GM21576 (cell line): ENCODE measurements around the gene TPRA1.
A peak's percentile ranks its signal among the peaks of the same experiment; 100 is the strongest.

ENCODE experiments used
- ATAC-seq: cut with Tn5 transposase; IDR thresholded peaks from one replicate; pipeline ENCODE4 v1.9.1; 2021; ENCODE audit warnings: mild to moderate bottlenecking, moderate library complexity; ENCODE audit not compliant: unreplicated experiment

The TPRA1 gene

GRCh38 chr3:127593178-127593577 is 2.6 kb upstream of the TPRA1 start:
- ATAC-seq = no peak

- peak; percentile 30 for ATAC-seq
These were observed 296 bp downstream of the TPRA1 start for GRCh38 chr3:127590282-127590592.

GRCh38 chr3:127589600-127590281 is 792 bp downstream of the TPRA1 start:
- ATAC-seq = no peak

GRCh38 chr3:127588806-127589577 is 1.5 kb downstream of the TPRA1 start:
- ATAC-seq = no peak

GRCh38 chr3:127587876-127588275 is 2.7 kb downstream of the TPRA1 start:
- no peak for ATAC-seq

GRCh38 chr3:127585813-127586413 is 4.6 kb downstream of the TPRA1 start:
- ATAC-seq = no peak

GRCh38 chr3:127585163-127585812 is 5.2 kb downstream of the TPRA1 start:
- no peak for ATAC-seq

- ATAC-seq = no peak
These were observed 5.8 kb downstream of the TPRA1 start for GRCh38 chr3:127584734-127585133.

- no peak for ATAC-seq
These were observed 10.0 kb downstream of the TPRA1 start for GRCh38 chr3:127580327-127581060.

- ATAC-seq = no peak
These were observed 11.7 kb downstream of the TPRA1 start for GRCh38 chr3:127578802-127579201.

- no peak for ATAC-seq
These were observed 12.4 kb downstream of the TPRA1 start for GRCh38 chr3:127578168-127578567.

GRCh38 chr3:127577448-127577847 is 13.1 kb downstream of the TPRA1 start:
- no peak for ATAC-seq

GRCh38 chr3:127574880-127575878 is 15.4 kb downstream of the TPRA1 start:
- peak; percentile 66 for ATAC-seq

- no peak for ATAC-seq
These were observed 16.6 kb downstream of the TPRA1 start for GRCh38 chr3:127573912-127574311.

GRCh38 chr3:127573401-127573800 is 17.1 kb downstream of the TPRA1 start:
- ATAC-seq = no peak

- no peak for ATAC-seq
These were observed 17.8 kb downstream of the TPRA1 start for GRCh38 chr3:127572735-127573134.

- no peak for ATAC-seq
These were observed 18.3 kb downstream of the TPRA1 start for GRCh38 chr3:127572186-127572585.

GRCh38 chr3:127570520-127570919 is 20.0 kb downstream of the TPRA1 start:
- no peak for ATAC-seq

- no peak for ATAC-seq
These were observed 21.4 kb downstream of the TPRA1 start for GRCh38 chr3:127569160-127569559.

- ATAC-seq = no peak
These were observed 21.9 kb downstream of the TPRA1 start for GRCh38 chr3:127568586-127568985.
